WTC11 (cell line): ENCODE results near the gene MTUS2. TPM values are rescaled to one million over a fixed set of nuclear protein-coding genes. Genes with fewer than 3 reads are reported as not detected.

ENCODE experiments used
- ATAC-seq: fragments of 200-7000 bp; cut with Tn5 transposase; 2 replicates; pipeline ENCODE4 v1.10.0; 2021; ENCODE audit warnings: mild to moderate bottlenecking, moderate library complexity
- CTCF ChIA-PET: fragments of 300-600 bp; sonication (Branson Sonifier 250); formaldehyde crosslinking; loops from one replicate; lab custom pipeline; 2021; ENCODE audit warnings: antibody characterized with exemption; lab: Charles Lee
- POLR2A ChIA-PET: fragments of 350-600 bp; sonication (Branson Sonifier 250); formaldehyde crosslinking; loops from one replicate; lab custom pipeline; 2021; ENCODE audit warnings: antibody characterized with exemption; lab: Charles Lee
- DNase-seq: peaks from one replicate; pipeline ENCODE4 v3.0.0; 2021; ENCODE audit warnings: low spot score
- H3K27ac Mint-ChIP-seq: 2 replicates; pipeline ENCODE4 v1.8.0; 2021; ENCODE audit warnings: mixed read lengths
- H3K27me3 Mint-ChIP-seq: 2 replicates; pipeline ENCODE4 v1.8.0; 2021; ENCODE audit warnings: low read depth, mild to moderate bottlenecking, moderate library complexity, mixed read lengths
- H3K36me3 Mint-ChIP-seq: 2 replicates; pipeline ENCODE4 v1.8.0; 2021; ENCODE audit warnings: mixed read lengths
- H3K4me1 Mint-ChIP-seq: 2 replicates; pipeline ENCODE4 v1.8.0; 2022; ENCODE audit warnings: mixed read lengths
- H3K4me3 Mint-ChIP-seq: 2 replicates; pipeline ENCODE4 v1.8.0; 2021; ENCODE audit warnings: mild to moderate bottlenecking, moderate library complexity, mixed read lengths
- H3K9me3 Mint-ChIP-seq: 2 replicates; pipeline ENCODE4 v1.8.0; 2021; ENCODE audit warnings: mixed read lengths
- AR ChIP-seq: fragments of 250-450 bp; sonication (Bioruptor Pico); IDR thresholded peaks from 2 replicates; pipeline ENCODE4 v1.9.0; 2021; ENCODE audit warnings: mild to moderate bottlenecking
- ARID4B ChIP-seq: sonication (generic); formaldehyde crosslinking; IDR thresholded peaks from 2 replicates; pipeline ENCODE4 v1.8.0; 2023; ENCODE audit warnings: missing genetic modification reagents, mild to moderate bottlenecking, borderline replicate concordance
- ATF3 ChIP-seq: sonication (generic); formaldehyde crosslinking; conservative IDR thresholded peaks from 2 replicates; pipeline ENCODE4 v1.8.1; 2022; ENCODE audit warnings: mild to moderate bottlenecking, missing genetic modification reagents
- CDX4 ChIP-seq: fragments of 250-450 bp; sonication (Bioruptor Pico); IDR thresholded peaks from 2 replicates; pipeline ENCODE4 v1.9.0; 2021; ENCODE audit warnings: moderate library complexity, mild to moderate bottlenecking, inconsistent platforms, borderline replicate concordance
- ERG ChIP-seq: fragments of 250-450 bp; sonication (Bioruptor Pico); IDR thresholded peaks from 2 replicates; pipeline ENCODE4 v1.8.0; 2021; ENCODE audit warnings: mild to moderate bottlenecking
- FOXK1 ChIP-seq: sonication (generic); formaldehyde crosslinking; IDR thresholded peaks from 2 replicates; pipeline ENCODE4 v1.8.0; 2022; ENCODE audit warnings: mild to moderate bottlenecking, moderate library complexity, missing genetic modification reagents
- IRF1 ChIP-seq: sonication (generic); formaldehyde crosslinking; IDR thresholded peaks from 2 replicates; pipeline ENCODE4 v1.8.0; 2023; ENCODE audit warnings: missing genetic modification reagents
- NFE2L1 ChIP-seq: sonication (generic); formaldehyde crosslinking; IDR thresholded peaks from 2 replicates; pipeline ENCODE4 v1.8.1; 2023; ENCODE audit warnings: missing genetic modification reagents
- NR1H2 ChIP-seq: sonication (generic); formaldehyde crosslinking; IDR thresholded peaks from 2 replicates; pipeline ENCODE4 v1.9.0; 2021; ENCODE audit warnings: mild to moderate bottlenecking, moderate library complexity, missing genetic modification reagents
- PRRX2 ChIP-seq: fragments of 250-450 bp; sonication (Bioruptor Pico); IDR thresholded peaks from 2 replicates; pipeline ENCODE4 v1.8.0; 2021; ENCODE audit warnings: mild to moderate bottlenecking
- RORB ChIP-seq: fragments of 250-450 bp; sonication (Bioruptor Pico); IDR thresholded peaks from 2 replicates; pipeline ENCODE4 v1.9.0; 2021; ENCODE audit warnings: mild to moderate bottlenecking
- SMAD3 ChIP-seq: sonication (generic); formaldehyde crosslinking; IDR thresholded peaks from 2 replicates; pipeline ENCODE4 v1.8.0; 2022; ENCODE audit warnings: missing genetic modification reagents, mild to moderate bottlenecking, borderline replicate concordance
- SOX15 ChIP-seq: fragments of 250-450 bp; sonication (Bioruptor Pico); IDR thresholded peaks from 2 replicates; pipeline ENCODE4 v1.9.0; 2021; ENCODE audit warnings: mild to moderate bottlenecking
- TEAD1 ChIP-seq: sonication (generic); formaldehyde crosslinking; IDR thresholded peaks from 2 replicates; pipeline ENCODE4 v1.8.0; 2022; ENCODE audit warnings: mild to moderate bottlenecking, missing genetic modification reagents
- USF1 ChIP-seq: sonication (generic); formaldehyde crosslinking; IDR thresholded peaks from 2 replicates; pipeline ENCODE4 v1.8.0; 2022; ENCODE audit warnings: mild to moderate bottlenecking, missing genetic modification reagents
- ZMAT4 ChIP-seq: fragments of 250-450 bp; sonication (Bioruptor Pico); IDR thresholded peaks from 2 replicates; pipeline ENCODE4 v1.9.0; 2021; ENCODE audit warnings: mild to moderate bottlenecking
- ZNF232 ChIP-seq: sonication (generic); formaldehyde crosslinking; IDR thresholded peaks from 2 replicates; pipeline ENCODE4 v1.8.0; 2022; ENCODE audit warnings: mild to moderate bottlenecking, missing genetic modification reagents
- ZNF263 ChIP-seq: sonication (generic); formaldehyde crosslinking; IDR thresholded peaks from 2 replicates; pipeline ENCODE4 v1.8.1; 2022; ENCODE audit warnings: low read depth, mild to moderate bottlenecking, moderate library complexity, missing genetic modification reagents
- ZNF671 ChIP-seq: fragments of 250-450 bp; sonication (Bioruptor Pico); IDR thresholded peaks from 2 replicates; pipeline ENCODE4 v1.8.0; 2021; ENCODE audit warnings: mild to moderate bottlenecking
- total RNA-seq: library from RNA; stranded (reverse); gene quantifications from 3 replicates; pipeline ENCODE4 v1.2.3, GENCODE V29; 2021

MTUS2 gene
- total RNA-seq, 1 experiment from 2014 or later = 0.22 TPM

- peak; percentile 51 for ATAC-seq
Measured at GRCh38 chr13:29543230-29544215, 723.4 kb downstream of the MTUS2 start.

More at GRCh38 chr13:29543230-29544215, 723.4 kb downstream of the MTUS2 start:
- H3K4me3 Mint-ChIP-seq = no peak overlapping the region
- peak overlapping the region; percentile 32; the same call in 1 of the 2 replicates for H3K27ac Mint-ChIP-seq
- no peaks in the 10 kb centered on the region for H3K9me3 Mint-ChIP-seq
- H3K4me1 Mint-ChIP-seq = peaks cover 69% of the 10 kb centered on the region
- TF ChIP-seq FOXK1 (no peak), PRRX2 (no peak), TEAD1 (no peak), ZNF671 (CRISPR knock-in tag) (no peak), ATF3 (CRISPR knock-in tag) (no peak), SMAD3 (CRISPR knock-in tag) (no peak), NR1H2 (no peak), CDX4 (CRISPR knock-in tag) (no peak), ERG (CRISPR knock-in tag) (no peak), USF1 (CRISPR knock-in tag) (no peak), ZNF263 (CRISPR knock-in tag) (no peak; the same call in 1 of the 2 replicates), ZMAT4 (CRISPR knock-in tag) (no peak), RORB (CRISPR knock-in tag) (no peak), AR (CRISPR knock-in tag) (no peak), SOX15 (CRISPR knock-in tag) (no peak), IRF1 (CRISPR knock-in tag) (no peak), ZNF232 (no peak), NFE2L1 (CRISPR knock-in tag) (no peak), ARID4B (no peak)
- ChIA-PET CTCF (interaction anchor here (1.0 to 1.9 kb wide), 7 partner anchors 23 to 170 kb away, joined by 3 to 6 read pairs (median 3); partner anchors contain the start of gene SLC7A1), POLR2A (no interaction called here)
- no peaks in the 10 kb centered on the region for H3K27me3 Mint-ChIP-seq
- DNase-seq = no peak
- peaks cover 17% of the 10 kb centered on the region for H3K36me3 Mint-ChIP-seq
